Nephron (organoid): ENCODE data around the gene CYB5R4.
A peak's percentile ranks its signal among the peaks of the same experiment; 100 is the strongest.

Experiments
- H3K27ac Mint-ChIP-seq, 3 experiments: 2 replicates each; pipeline ENCODE4 v1.8.0; 2020; ENCODE audit warnings: mixed read lengths in 3 of 3, mild to moderate bottlenecking in 2 of 3, moderate library complexity in 1 of 3
- H3K27me3 Mint-ChIP-seq: 2 replicates; pipeline ENCODE4 v1.8.0; 2021; ENCODE audit warnings: low read depth, mild to moderate bottlenecking, moderate library complexity, mixed read lengths
- H3K36me3 Mint-ChIP-seq: 2 replicates; pipeline ENCODE4 v1.8.0; 2020; ENCODE audit warnings: low read depth, mixed read lengths
- H3K4me1 Mint-ChIP-seq: 2 replicates; pipeline ENCODE4 v1.8.0; 2020; ENCODE audit warnings: mixed read lengths
- H3K4me3 Mint-ChIP-seq, 3 experiments: 2 replicates each; pipeline ENCODE4 v1.8.0; 2020; ENCODE audit warnings: mild to moderate bottlenecking in 3 of 3, mixed read lengths in 3 of 3, moderate library complexity in 2 of 3
- H3K9me3 Mint-ChIP-seq: 2 replicates; pipeline ENCODE4 v1.8.0; 2020; ENCODE audit warnings: mixed read lengths
- TF ChIP-seq, protein P1 (sequence below), 3 experiments: fragments of 200-600 bp; sonication (generic); IDR thresholded peaks; one replicate each; pipeline ENCODE4 v1.5.0; 2021; ENCODE audit warnings: antibody characterized with exemption in 3 of 3; ENCODE audit not compliant: unreplicated experiment in 3 of 3

The CYB5R4 gene

DNA sequence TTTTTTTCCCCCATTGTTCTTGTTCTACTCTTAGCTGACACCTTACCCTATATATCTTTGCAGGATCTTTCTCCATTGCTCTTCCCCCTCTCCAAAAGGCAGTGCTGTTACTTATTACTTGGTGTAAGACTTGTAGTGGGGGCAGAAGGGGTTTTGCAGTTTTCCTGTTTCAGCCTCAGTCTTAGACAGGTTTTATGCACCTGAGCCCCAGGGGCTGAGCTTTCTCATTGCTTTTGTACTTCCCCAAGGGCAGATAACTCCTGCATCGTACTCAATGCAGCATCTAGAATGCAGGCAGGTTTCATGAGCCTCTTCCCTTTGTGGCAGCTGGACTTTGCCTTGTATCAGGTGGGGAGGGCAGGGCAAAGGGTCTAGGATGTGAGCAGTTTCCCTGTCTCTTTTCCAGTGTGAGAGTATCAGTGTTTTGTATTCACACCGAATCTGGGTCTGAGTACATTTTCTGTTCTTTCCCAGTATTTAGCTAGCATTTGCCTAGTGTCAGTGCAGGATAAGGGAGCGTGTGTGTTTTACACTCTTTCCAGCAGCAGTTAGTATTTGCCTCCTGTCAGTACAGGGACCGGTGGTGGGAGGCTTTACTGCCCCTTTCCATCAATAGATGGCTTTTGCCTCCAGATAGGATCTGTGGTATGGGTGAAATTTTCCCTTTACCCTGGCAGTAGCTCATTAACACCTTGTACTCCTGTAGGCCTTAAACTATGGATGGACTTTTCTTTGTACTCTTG is 19.6 kb downstream of the CYB5R4 start:
- no peak overlapping the region for H3K4me3 Mint-ChIP-seq
- H3K9me3 Mint-ChIP-seq, result no peaks in the 10 kb centered on the region
- H3K4me1 Mint-ChIP-seq, result no peaks in the 10 kb centered on the region
- no peaks in the 10 kb centered on the region for H3K27me3 Mint-ChIP-seq
- no peaks in the 10 kb centered on the region for H3K36me3 Mint-ChIP-seq
- no peak overlapping the region for H3K27ac Mint-ChIP-seq
- TF ChIP-seq, protein P1, sequence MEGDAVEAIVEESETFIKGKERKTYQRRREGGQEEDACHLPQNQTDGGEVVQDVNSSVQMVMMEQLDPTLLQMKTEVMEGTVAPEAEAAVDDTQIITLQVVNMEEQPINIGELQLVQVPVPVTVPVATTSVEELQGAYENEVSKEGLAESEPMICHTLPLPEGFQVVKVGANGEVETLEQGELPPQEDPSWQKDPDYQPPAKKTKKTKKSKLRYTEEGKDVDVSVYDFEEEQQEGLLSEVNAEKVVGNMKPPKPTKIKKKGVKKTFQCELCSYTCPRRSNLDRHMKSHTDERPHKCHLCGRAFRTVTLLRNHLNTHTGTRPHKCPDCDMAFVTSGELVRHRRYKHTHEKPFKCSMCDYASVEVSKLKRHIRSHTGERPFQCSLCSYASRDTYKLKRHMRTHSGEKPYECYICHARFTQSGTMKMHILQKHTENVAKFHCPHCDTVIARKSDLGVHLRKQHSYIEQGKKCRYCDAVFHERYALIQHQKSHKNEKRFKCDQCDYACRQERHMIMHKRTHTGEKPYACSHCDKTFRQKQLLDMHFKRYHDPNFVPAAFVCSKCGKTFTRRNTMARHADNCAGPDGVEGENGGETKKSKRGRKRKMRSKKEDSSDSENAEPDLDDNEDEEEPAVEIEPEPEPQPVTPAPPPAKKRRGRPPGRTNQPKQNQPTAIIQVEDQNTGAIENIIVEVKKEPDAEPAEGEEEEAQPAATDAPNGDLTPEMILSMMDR (IDR thresholded peaks at IDR 0.05; ENCODE audit: unreplicated experiment in 3 of 3), result no peak

DNA sequence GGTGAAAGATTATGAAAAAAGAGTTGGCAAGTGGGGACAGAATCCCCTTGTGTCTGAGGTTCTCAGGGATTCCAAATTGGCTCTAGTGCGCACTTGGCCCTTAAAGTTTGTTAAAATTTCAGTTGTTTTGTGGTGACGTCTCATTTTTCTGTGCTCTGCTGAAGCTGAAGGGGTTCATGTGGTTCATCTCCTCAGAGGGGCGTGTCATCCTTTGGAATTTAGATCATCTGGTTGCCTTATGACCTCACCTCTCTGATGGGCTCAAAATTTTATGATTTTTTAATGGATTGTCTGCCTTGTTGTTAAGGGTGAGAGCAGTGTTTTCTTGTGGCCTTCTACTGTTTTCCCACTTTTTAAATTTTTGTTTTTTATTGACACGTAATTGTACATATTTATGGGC is 20.3 kb downstream of the CYB5R4 start:
- H3K36me3 Mint-ChIP-seq, result no peaks in the 10 kb centered on the region
- H3K27me3 Mint-ChIP-seq, result no peaks in the 10 kb centered on the region
- no peaks in the 10 kb centered on the region for H3K4me1 Mint-ChIP-seq
- no peak overlapping the region for H3K27ac Mint-ChIP-seq
- TF ChIP-seq, protein P1 (IDR thresholded peaks at IDR 0.05; ENCODE audit: unreplicated experiment in 3 of 3), result no peak
- H3K4me3 Mint-ChIP-seq, result no peak overlapping the region
- H3K9me3 Mint-ChIP-seq, result no peaks in the 10 kb centered on the region

DNA sequence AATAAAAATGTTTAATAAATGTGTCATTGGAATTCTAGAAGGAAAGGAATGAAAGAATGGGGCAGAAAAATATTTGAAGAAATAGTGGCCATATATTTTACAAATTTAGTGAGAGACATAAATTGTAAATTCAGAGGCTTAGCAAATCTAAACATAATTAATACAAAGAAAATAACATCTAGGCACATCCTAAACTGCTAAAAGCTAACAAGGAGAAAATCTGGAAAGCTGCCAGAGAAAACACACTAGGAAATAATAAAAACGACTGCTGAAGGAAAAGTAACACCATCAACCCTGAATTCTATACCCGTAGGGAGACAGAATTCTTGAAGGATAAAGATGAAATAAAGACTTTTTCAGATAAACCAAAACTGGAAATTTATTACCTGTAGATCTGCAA is 23.8 kb downstream of the CYB5R4 start:
- no peaks in the 10 kb centered on the region for H3K36me3 Mint-ChIP-seq
- no peak overlapping the region for H3K4me3 Mint-ChIP-seq
- H3K9me3 Mint-ChIP-seq, result no peaks in the 10 kb centered on the region
- H3K27ac Mint-ChIP-seq, result no peak overlapping the region
- H3K4me1 Mint-ChIP-seq, result peaks cover 7% of the 10 kb centered on the region
- TF ChIP-seq, protein P1 (IDR thresholded peaks at IDR 0.05; ENCODE audit: unreplicated experiment in 3 of 3), result no peak
- H3K27me3 Mint-ChIP-seq, result no peaks in the 10 kb centered on the region

DNA sequence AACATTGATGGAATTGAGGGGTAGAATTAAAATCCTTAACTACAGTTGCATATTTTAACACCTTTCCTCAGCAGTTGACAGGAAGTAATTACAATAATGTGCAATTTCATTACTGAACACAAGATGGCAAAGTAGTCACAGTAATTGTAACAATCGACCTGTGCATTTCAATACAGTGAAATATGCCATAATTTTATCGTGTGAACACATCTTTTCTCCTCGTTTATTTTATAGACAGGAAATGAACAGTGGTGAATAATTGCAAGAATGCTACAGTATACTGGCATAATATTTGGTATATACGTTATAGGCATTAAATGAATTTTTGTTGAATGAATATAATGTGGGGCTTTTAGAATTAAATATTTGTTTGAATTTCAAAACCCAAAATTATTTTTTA is 25.0 kb downstream of the CYB5R4 start:
- no peak overlapping the region for H3K27ac Mint-ChIP-seq
- TF ChIP-seq, protein P1 (IDR thresholded peaks at IDR 0.05; ENCODE audit: unreplicated experiment in 3 of 3), result peak; percentile 73 to 84 (median 74)
- H3K9me3 Mint-ChIP-seq, result no peaks in the 10 kb centered on the region
- no peaks in the 10 kb centered on the region for H3K27me3 Mint-ChIP-seq
- peaks cover 7% of the 10 kb centered on the region for H3K4me1 Mint-ChIP-seq
- H3K36me3 Mint-ChIP-seq, result no peaks in the 10 kb centered on the region
- H3K4me3 Mint-ChIP-seq, result no peak overlapping the region

DNA sequence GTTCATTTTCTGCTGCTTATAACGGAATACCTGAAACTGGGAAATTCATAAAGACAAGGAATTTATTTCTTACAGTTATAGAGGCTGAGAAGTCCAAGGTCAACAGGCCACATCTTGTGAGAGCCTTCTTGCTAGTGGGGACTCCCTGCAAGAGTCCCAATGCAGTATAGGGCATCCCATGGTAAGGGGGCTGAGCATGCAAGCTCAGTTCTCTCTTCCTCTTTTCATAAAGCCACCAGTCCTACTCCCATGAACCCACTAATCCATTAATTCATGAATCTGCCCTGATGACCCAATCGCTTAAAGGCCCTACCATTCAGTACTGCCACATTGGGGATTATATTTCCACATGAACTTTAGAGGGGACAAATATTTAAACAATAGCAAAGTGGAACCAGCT is 26.5 kb downstream of the CYB5R4 start:
- Mint-ChIP-seq H3K27ac (no peak overlapping the region), H3K27me3 (no peaks in the 10 kb centered on the region), H3K36me3 (peaks cover 4% of the 10 kb centered on the region), H3K9me3 (no peaks in the 10 kb centered on the region), H3K4me3 (no peak overlapping the region), H3K4me1 (peaks cover 7% of the 10 kb centered on the region)
- TF ChIP-seq, protein P1 (IDR thresholded peaks at IDR 0.05; ENCODE audit: unreplicated experiment in 3 of 3), result no peak

DNA sequence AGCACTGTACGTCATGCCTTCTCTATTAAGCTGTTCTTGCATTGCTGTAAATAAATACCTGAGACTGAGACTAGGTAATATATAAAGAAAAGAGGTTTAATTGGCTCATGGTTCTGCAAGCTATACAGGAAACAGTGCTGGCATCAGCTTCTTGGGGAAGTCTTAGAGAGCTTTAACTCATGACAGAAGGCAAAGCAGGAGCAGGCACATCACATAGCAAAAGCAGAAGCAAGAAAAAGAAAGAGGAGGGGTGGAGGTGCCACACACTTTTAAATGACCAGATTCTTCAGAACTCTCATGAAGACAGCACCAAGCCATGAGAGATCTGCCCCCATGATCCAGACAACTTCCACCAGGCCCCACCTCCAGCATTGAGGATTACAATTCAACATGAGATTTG is 30.1 kb downstream of the CYB5R4 start:
- TF ChIP-seq, protein P1 (IDR thresholded peaks at IDR 0.05; ENCODE audit: unreplicated experiment in 3 of 3), result no peak
- peaks cover 4% of the 10 kb centered on the region for H3K36me3 Mint-ChIP-seq
- H3K27me3 Mint-ChIP-seq, result no peaks in the 10 kb centered on the region
- H3K4me1 Mint-ChIP-seq, result peaks cover 7% of the 10 kb centered on the region
- H3K9me3 Mint-ChIP-seq, result no peaks in the 10 kb centered on the region
- H3K4me3 Mint-ChIP-seq, result no peak overlapping the region
- H3K27ac Mint-ChIP-seq, result no peak overlapping the region
